Pancreas (tissue), 10 donors: ENCODE results near the gene POLA1. TPM values are rescaled to one million over a fixed set of nuclear protein-coding genes. Genes with fewer than 3 reads are reported as not detected.

Experiments used
- ATAC-seq, 4 donors: fragments of 200-7000 bp; cut with Tn5 transposase; one replicate each; pipeline versions ENCODE4 v1.8.0 to v1.9.1; 2020; ENCODE audit warnings: mild to moderate bottlenecking in 4 of 4, moderate library complexity in 4 of 4
- DNase-seq, 6 donors: peaks; one replicate each; pipeline ENCODE4 v3.0.0-alpha.2; 2020
- FAIRE-seq: peaks from 2 replicates; lab custom pipeline; 2012; peaks lifted over from hg19 to GRCh38; lab: Jason Lieb, UNC
- H3K27ac ChIP-seq, 4 donors: fragments of 200-600 bp; sonication (generic); 1 replicate in 3 of 4; 2 replicates in 1 of 4; pipeline versions ENCODE4 v1.5.0 to v1.8.0; 2020
- H3K27me3 ChIP-seq, 4 donors: fragments of 200-600 bp; one replicate each; pipeline ENCODE4 v1.8.0; 2021
- H3K36me3 ChIP-seq, 3 donors: fragments of 200-600 bp; sonication (generic) in 1 of 3; one replicate each; pipeline versions ENCODE4 v1.5.0 to v1.8.0; 2020 to 2021
- H3K4me1 ChIP-seq, 3 donors: fragments of 200-600 bp; one replicate each; pipeline ENCODE4 v1.8.0; 2021
- H3K4me3 ChIP-seq, 4 donors: fragments of 200-600 bp; sonication (generic) in 2 of 4; one replicate each; pipeline versions ENCODE4 v1.5.0 to v1.8.0; 2020 to 2021
- H3K9me3 ChIP-seq, 4 donors: fragments of 200-600 bp; one replicate each; pipeline ENCODE4 v1.8.0; 2021
- CTCF ChIP-seq, 4 donors: fragments of 200-600 bp; sonication (generic) in 3 of 4; IDR thresholded peaks; one replicate each; pipeline versions ENCODE4 v1.5.0 to v1.8.0; 2021; ENCODE audit warnings: antibody characterized with exemption in 4 of 4
- WGBS, 2 donors: extraction: QIAGEN DNeasy Blood & Tissue Kit; methylation state at CpG; one replicate each; pipeline ENCODE4 v1.1.7; 2013; 5-methylcytosine and 5-hydroxymethylcytosine counted together
- intact Hi-C, 3 donors: fragments of 100-400 bp; cut with DNase I; formaldehyde crosslinking; loops; one replicate each; pipeline versions ENCODE4 v1.11.1 to v1.14.2; 2022
- polyA plus RNA-seq, 2 donors: library from polyadenylated mRNA; stranded (reverse); fragments of 200-250 nt; gene quantifications; one replicate each; pipeline ENCODE4 v1.2.3, GENCODE V29; 2013
- total RNA-seq, 6 donors: library from RNA; stranded (reverse); fragmentation: NEBNext Ultra II Directional in 4 of 6; extraction: Animal tissue kit (Norgen Biotek cat#: 25700) in 4 of 6; gene quantifications; one replicate each; pipeline versions ENCODE4 v1.2.1 to v1.2.4, GENCODE V29; 2021 to 2023
- donor health status: healthy with polysubstance abuse.
- donor health status: DM: no; HTN: no; CAD: no; lungs with moderate emphysema.
- donor health status: DM: no; HTN: no; CAD: no.
- donor health status: control.
- donor health status: control.
- donor health status: Bipolar disorder and iron deficiency.
- donor health status: DM: yes; HTN: yes; CAD: no.
- donor health status: DM: no; HTN: no; CAD: no.
- donor health status: DM: no; HTN: no; CAD: no.
- donor health status: DM: yes; HTN: yes; CAD: no.

POLA1 gene
- total and polyA plus RNA-seq, 8 donors = 1.4 to 6.1 (median 4.4) TPM

- intact Hi-C loops = no loop called here
- H3K27me3 ChIP-seq = peaks cover 0 to 72% (median 18%) of the 10 kb centered on the region in 4 donors
- no peaks in the 10 kb centered on the region for H3K4me1 ChIP-seq
- no peak for ATAC-seq
- FAIRE-seq = no peak
- no peak overlapping the region for H3K4me3 ChIP-seq
- 28 to 29% methylated on average over 20 of the region's 20 CpGs for WGBS, 2 donors
- H3K27ac ChIP-seq = no peak overlapping the region
- no peaks in the 10 kb centered on the region for H3K36me3 ChIP-seq
- no peaks in the 10 kb centered on the region for H3K9me3 ChIP-seq
- TF ChIP-seq CTCF (IDR thresholded peaks at IDR 0.05) = no peak
- DNase-seq = no peak
These were observed 322.6 kb downstream of the POLA1 start for GRCh38 chrX:25016361-25016671.

- DNase-seq (no peak), FAIRE-seq (no peak), ATAC-seq (no peak)
- H3K9me3 ChIP-seq = no peaks in the 10 kb centered on the region
- H3K4me3 ChIP-seq = peak overlapping the region in 1 of 4 donors; percentile 2
- H3K4me1 ChIP-seq = no peaks in the 10 kb centered on the region
- H3K27me3 ChIP-seq = peaks cover 0 to 71% (median 21%) of the 10 kb centered on the region in 4 donors
- intact Hi-C loops = no loop called here
- H3K36me3 ChIP-seq = no peaks in the 10 kb centered on the region
- no peak for TF ChIP-seq CTCF (IDR thresholded peaks at IDR 0.05)
- H3K27ac ChIP-seq = no peak overlapping the region
- 22 to 25% methylated on average over 17 of the region's 17 CpGs for WGBS, 2 donors
These were observed 323.4 kb downstream of the POLA1 start for GRCh38 chrX:25016938-25017598.

- intact Hi-C loops = no loop called here
- peaks cover 0 to 71% (median 22%) of the 10 kb centered on the region in 4 donors for H3K27me3 ChIP-seq
These were observed 324.0 kb downstream of the POLA1 start for GRCh38 chrX:25017667-25018247.

GRCh38 chrX:25018682-25019081, 325.0 kb downstream of the POLA1 start:
- H3K27ac ChIP-seq = no peak overlapping the region
- WGBS, 2 donors = 29 to 31% methylated on average over 3 of the region's 3 CpGs
- DNase-seq (no peak), FAIRE-seq (no peak), ATAC-seq (no peak)
- H3K4me3 ChIP-seq = no peak overlapping the region
- H3K27me3 ChIP-seq = peaks cover 0 to 71% (median 22%) of the 10 kb centered on the region in 4 donors
- no peaks in the 10 kb centered on the region for H3K4me1 ChIP-seq
- no peak for TF ChIP-seq CTCF (IDR thresholded peaks at IDR 0.05)
- H3K9me3 ChIP-seq = no peaks in the 10 kb centered on the region
- intact Hi-C loops = no loop called here
- no peaks in the 10 kb centered on the region for H3K36me3 ChIP-seq

More at GRCh38 chrX:25017667-25018247, 324.0 kb downstream of the POLA1 start:
- H3K4me3 ChIP-seq = peak overlapping the region in 1 of 4 donors; percentile 2
- ATAC-seq (no peak), FAIRE-seq (no peak), DNase-seq (no peak)
- no peak for TF ChIP-seq CTCF (IDR thresholded peaks at IDR 0.05)
- 5 to 19% methylated on average over 32 of the region's 32 CpGs for WGBS, 2 donors
- no peak overlapping the region for H3K27ac ChIP-seq
- no peaks in the 10 kb centered on the region for H3K9me3 ChIP-seq
- no peaks in the 10 kb centered on the region for H3K4me1 ChIP-seq
- H3K36me3 ChIP-seq = no peaks in the 10 kb centered on the region
